Body of pancreas (tissue), 4 donors: ENCODE results near the gene CCZ1B.
"Not testable (repeated sequence)": the region's sequence is repeated elsewhere in the genome, so short reads cannot be mapped to it uniquely, and the experiment has no call there.

Source experiments
- POLR2A ChIP-seq, 3 donors: fragments of 450-650 bp; IDR thresholded peaks; one replicate each; pipeline ENCODE4 v1.6.1; 2016; ENCODE audit warnings: antibody characterized with exemption in 3 of 3, mild to moderate bottlenecking in 2 of 3
- TF ChIP-seq, protein P1 (sequence below), 7 experiments: fragments of 450-650 bp in 4 of 7; fragments of 200-600 bp in 3 of 7; sonication (generic) in 3 of 7; IDR thresholded peaks; one replicate each; pipeline ENCODE4 v1.5.1; 2016 to 2019; ENCODE audit warnings: antibody characterized with exemption in 7 of 7

DNA sequence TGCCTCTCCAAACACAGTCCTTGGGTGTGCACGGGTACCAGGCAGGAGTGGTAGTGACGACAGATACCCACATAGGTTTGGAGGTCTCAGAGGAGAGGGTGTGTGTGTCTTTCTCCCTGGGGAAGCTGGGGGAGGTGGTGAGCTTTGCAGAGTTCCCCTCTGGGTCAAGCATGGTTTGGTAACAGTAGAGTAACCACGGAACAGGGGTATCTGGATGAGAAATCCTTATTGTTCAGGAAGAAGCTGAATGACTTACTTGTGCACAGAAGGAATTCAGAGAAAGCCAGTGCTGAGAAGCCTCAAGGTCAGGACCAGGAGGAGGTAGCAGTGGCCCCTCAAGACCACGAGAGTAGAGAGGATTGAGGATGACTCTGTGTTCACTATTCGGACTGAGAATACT is 3.5 kb upstream of the CCZ1B start:
- TF ChIP-seq, protein P1, sequence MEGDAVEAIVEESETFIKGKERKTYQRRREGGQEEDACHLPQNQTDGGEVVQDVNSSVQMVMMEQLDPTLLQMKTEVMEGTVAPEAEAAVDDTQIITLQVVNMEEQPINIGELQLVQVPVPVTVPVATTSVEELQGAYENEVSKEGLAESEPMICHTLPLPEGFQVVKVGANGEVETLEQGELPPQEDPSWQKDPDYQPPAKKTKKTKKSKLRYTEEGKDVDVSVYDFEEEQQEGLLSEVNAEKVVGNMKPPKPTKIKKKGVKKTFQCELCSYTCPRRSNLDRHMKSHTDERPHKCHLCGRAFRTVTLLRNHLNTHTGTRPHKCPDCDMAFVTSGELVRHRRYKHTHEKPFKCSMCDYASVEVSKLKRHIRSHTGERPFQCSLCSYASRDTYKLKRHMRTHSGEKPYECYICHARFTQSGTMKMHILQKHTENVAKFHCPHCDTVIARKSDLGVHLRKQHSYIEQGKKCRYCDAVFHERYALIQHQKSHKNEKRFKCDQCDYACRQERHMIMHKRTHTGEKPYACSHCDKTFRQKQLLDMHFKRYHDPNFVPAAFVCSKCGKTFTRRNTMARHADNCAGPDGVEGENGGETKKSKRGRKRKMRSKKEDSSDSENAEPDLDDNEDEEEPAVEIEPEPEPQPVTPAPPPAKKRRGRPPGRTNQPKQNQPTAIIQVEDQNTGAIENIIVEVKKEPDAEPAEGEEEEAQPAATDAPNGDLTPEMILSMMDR (IDR thresholded peaks at IDR 0.05), result not testable (repeated sequence)
- TF ChIP-seq POLR2A (IDR thresholded peaks at IDR 0.05), result not testable (repeated sequence)
